A673 (cell line): ENCODE measurements around the gene VEGFC.

Experiments used
- CTCF ChIP-seq: fragments of 300-800, 200-600 bp; sonication (generic); conservative IDR thresholded peaks from 2 replicates; pipeline ENCODE4 v1.5.1; 2017; ENCODE audit warnings: low read depth, mild to moderate bottlenecking, antibody characterized with exemption, low read length, moderate library complexity, mixed read lengths
- EZH2 ChIP-seq: fragments of 200-600 bp; sonication (generic); IDR thresholded peaks from 2 replicates; pipeline ENCODE4 v1.6.1; 2017; ENCODE audit warnings: borderline replicate concordance, low read depth, mild to moderate bottlenecking, mixed read lengths, antibody characterized with exemption, low read length; ENCODE audit not compliant: poor library complexity, severe bottlenecking

GRCh38 chr4:176782191-176782590, 10.5 kb downstream of the VEGFC start:
- TF ChIP-seq CTCF, result no peak
- TF ChIP-seq EZH2, result no peak
